Measurements from ENCODE around the gene MAD1L1. TPM values are rescaled to one million over a fixed set of nuclear protein-coding genes. Genes with fewer than 3 reads are reported as not detected.

Gene MAD1L1
- total and polyA plus RNA-seq, 3 experiments from 2014 or later: 43.6 to 185 (median 47.3) TPM

DNA sequence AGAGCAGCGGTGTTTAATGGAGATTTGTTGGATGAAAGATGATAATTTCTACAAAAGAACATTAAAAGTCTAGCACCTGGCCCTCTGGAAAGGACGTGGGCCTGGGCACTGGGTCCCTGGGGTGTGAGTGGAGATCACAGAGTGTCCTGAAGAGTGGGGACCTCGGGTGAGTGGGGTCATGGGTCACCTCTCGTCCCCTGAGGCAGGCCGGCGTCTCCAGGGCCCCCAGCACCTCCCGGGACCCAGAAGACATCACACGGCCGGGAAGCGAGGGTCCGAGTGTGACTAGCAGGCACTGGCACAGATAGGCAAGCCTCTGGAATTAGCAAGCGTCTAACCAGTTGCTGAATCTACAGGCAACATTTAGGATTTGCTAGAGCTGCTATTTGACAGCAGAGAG lies 257.2 kb downstream of the MAD1L1 start:
- CTCF ChIA-PET: no interaction called here
- no peak for DNase-seq
- Histone ChIP-seq H3K36me3 (ENCODE audit: insufficient read depth, low read length) (no peaks in the 10 kb centered on the region), H3K27ac (ENCODE audit: low read depth, low read length) (no peak overlapping the region), H3K4me3 (ENCODE audit: low read length) (no peak overlapping the region), H3K9me3 (ENCODE audit: low read length) (no peaks in the 10 kb centered on the region), H3K4me1 (ENCODE audit: insufficient read depth, low read length) (peaks cover 9% of the 10 kb centered on the region), H3K27me3 (ENCODE audit: insufficient read depth, low read length, poor library complexity, severe bottlenecking) (no peaks in the 10 kb centered on the region)
- POLR2A ChIA-PET: no interaction called here
- Mint-ChIP-seq H3K36me3 (peaks cover 7 to 21% (median 13%) of the 10 kb centered on the region in 3 donors), H3K9me3 (no peaks in the 10 kb centered on the region), H3K27me3 (peaks cover 0 to 5% of the 10 kb centered on the region in 2 donors), H3K4me1 (peaks cover 11 to 19% (median 12%) of the 10 kb centered on the region in 3 donors), H3K4me3 (no peak overlapping the region), H3K27ac (peak overlapping the region in 1 of 8 donors; percentile 87)

- Mint-ChIP-seq H3K9me3 (no peaks in the 10 kb centered on the region), H3K36me3 (peaks cover 7 to 21% (median 13%) of the 10 kb centered on the region in 3 donors), H3K27ac (peak overlapping the region in 1 of 8 donors; percentile 87), H3K27me3 (peaks cover 0 to 5% of the 10 kb centered on the region in 2 donors), H3K4me3 (no peak overlapping the region), H3K4me1 (peaks cover 12 to 19% (median 14%) of the 10 kb centered on the region in 3 donors)
- Histone ChIP-seq H3K4me1 (ENCODE audit: insufficient read depth, low read length) (peaks cover 9% of the 10 kb centered on the region), H3K4me3 (ENCODE audit: low read length) (no peak overlapping the region), H3K9me3 (ENCODE audit: low read length) (no peaks in the 10 kb centered on the region), H3K27me3 (ENCODE audit: insufficient read depth, low read length, poor library complexity, severe bottlenecking) (no peaks in the 10 kb centered on the region), H3K36me3 (ENCODE audit: insufficient read depth, low read length) (no peaks in the 10 kb centered on the region), H3K27ac (ENCODE audit: low read depth, low read length) (no peak overlapping the region)
- ChIA-PET POLR2A (no interaction called here), CTCF (no interaction called here)
- no peak for DNase-seq
These were observed 257.6 kb downstream of the MAD1L1 start for GRCh38 chr7:1975179-1975578.

DNA sequence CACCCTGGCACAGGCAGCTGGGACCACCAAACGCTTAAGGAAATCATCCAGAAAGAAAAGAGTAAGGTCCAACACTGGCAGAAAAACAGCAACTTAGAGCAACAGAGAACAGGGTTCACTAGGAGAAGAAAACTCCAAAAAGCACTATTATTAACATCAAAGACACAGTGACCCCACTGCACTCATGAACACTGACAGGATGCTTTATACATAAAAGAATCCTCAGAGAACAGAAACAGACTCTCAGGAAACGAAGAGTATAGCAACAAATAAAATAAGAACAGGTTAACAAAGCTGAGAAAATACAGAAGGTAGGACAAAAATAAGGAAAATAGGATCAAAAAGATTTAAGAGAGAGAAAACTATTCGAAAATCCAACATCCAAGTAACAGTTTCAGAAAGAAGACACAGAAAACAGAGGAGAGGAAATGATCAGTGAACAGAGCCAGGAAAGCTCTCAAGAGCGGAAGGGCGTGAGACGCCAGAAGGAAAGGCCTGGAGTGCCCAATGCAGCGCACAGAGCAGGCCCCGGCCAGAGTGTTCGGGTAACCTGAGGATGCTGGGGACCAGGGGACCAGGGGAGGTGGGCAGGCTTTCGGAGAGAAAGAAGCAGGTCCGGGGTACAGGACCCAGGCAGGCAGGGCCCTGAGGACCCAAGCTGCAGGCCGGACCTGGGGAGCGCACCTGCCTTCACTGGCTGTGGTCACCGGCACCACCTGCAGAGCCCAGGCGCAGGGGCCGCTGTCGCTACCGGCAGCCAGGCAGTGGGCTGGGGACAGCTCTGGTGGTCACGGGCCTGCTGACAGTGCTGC lies 258.2 kb downstream of the MAD1L1 start:
- Mint-ChIP-seq H3K4me1 (peaks cover 17 to 25% (median 20%) of the 10 kb centered on the region in 3 donors), H3K36me3 (peaks cover 7 to 21% (median 13%) of the 10 kb centered on the region in 3 donors), H3K4me3 (no peak overlapping the region), H3K27me3 (peaks cover 0 to 5% of the 10 kb centered on the region in 2 donors), H3K27ac (peak overlapping the region in 4 of 8 donors; percentile 1 to 79 (median 62)), H3K9me3 (no peaks in the 10 kb centered on the region)
- H3K4me1 ChIP-seq (ENCODE audit: insufficient read depth, low read length): peaks cover 13% of the 10 kb centered on the region
- H3K27me3 ChIP-seq (ENCODE audit: insufficient read depth, low read length, poor library complexity, severe bottlenecking): no peaks in the 10 kb centered on the region
- H3K9me3 ChIP-seq (ENCODE audit: low read length): no peaks in the 10 kb centered on the region
- H3K27ac ChIP-seq (ENCODE audit: low read depth, low read length): no peak overlapping the region
- H3K36me3 ChIP-seq (ENCODE audit: insufficient read depth, low read length): no peaks in the 10 kb centered on the region
- no peak overlapping the region for H3K4me3 ChIP-seq (ENCODE audit: low read length)
- no peak for DNase-seq
- ChIA-PET POLR2A (no interaction called here), CTCF (no interaction called here)

DNA sequence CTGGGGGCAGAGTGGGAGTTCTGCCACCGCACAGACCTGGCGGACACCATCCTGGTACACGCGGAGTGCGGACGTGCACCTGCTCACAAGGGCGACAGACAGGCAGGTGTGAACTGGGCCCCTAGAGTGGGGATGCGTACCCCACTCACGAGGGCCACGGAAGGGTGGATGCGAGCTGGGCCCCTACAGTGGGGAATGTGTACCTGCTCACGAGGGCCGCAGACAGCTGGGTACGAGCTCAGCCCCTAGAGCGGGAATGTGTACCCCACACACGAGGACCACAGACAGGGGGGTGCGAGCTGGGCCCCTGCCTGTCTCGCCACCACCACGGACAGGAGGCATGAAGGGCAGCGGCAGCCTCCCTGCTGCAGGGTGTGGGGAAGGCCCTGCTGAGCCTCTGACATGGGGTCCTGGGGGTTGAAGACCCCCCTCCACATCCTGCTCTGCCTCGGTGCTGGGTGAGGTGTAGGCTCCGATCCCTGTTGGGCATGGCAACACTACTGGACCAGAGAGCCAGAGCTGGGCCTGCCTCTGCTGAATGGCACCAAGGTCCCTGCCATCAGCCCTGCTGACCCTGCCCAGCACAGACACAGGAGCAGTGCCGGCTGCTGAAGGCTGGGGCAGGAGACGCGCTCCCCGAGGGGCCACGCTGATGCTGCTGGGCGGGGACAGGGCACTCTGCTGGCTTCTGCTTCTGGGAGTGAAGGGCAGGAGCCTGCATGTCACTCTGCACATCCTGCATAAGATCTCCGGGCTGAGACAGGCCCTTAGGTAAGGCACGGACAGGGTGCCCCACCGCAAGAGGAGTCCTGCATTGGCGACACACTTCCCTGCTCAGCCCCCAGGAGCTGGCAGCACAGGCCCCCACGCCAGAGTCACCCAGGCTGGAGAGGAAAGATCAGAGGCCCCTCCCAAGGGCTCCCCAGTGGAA lies 259.2 kb downstream of the MAD1L1 start:
- POLR2A ChIA-PET: no interaction called here

GRCh38 chr7:1972744-1973143 lies 260.0 kb downstream of the MAD1L1 start:
- Histone ChIP-seq H3K36me3 (ENCODE audit: insufficient read depth, low read length) (no peaks in the 10 kb centered on the region), H3K27ac (ENCODE audit: low read depth, low read length) (no peak overlapping the region), H3K4me1 (ENCODE audit: insufficient read depth, low read length) (peaks cover 7% of the 10 kb centered on the region), H3K4me3 (ENCODE audit: low read length) (no peak overlapping the region), H3K27me3 (ENCODE audit: insufficient read depth, low read length, poor library complexity, severe bottlenecking) (no peaks in the 10 kb centered on the region), H3K9me3 (ENCODE audit: low read length) (no peaks in the 10 kb centered on the region)
- DNase-seq: no peak
- Mint-ChIP-seq H3K9me3 (no peaks in the 10 kb centered on the region), H3K4me1 (peaks cover 19 to 34% (median 32%) of the 10 kb centered on the region in 3 donors), H3K27ac (peak overlapping the region in 1 of 8 donors; percentile 40), H3K36me3 (peaks cover 9 to 22% (median 13%) of the 10 kb centered on the region in 3 donors), H3K27me3 (peaks cover 0 to 5% of the 10 kb centered on the region in 2 donors), H3K4me3 (no peak overlapping the region)
- ChIA-PET POLR2A (no interaction called here), CTCF (no interaction called here)

More for the DNA sequence above, 259.2 kb downstream of the MAD1L1 start:
- no peak for DNase-seq
- Mint-ChIP-seq H3K36me3 (peaks cover 7 to 21% (median 13%) of the 10 kb centered on the region in 3 donors), H3K27me3 (peaks cover 0 to 5% of the 10 kb centered on the region in 2 donors), H3K27ac (peak overlapping the region in 2 of 8 donors; percentile 21 to 59), H3K4me3 (no peak overlapping the region), H3K4me1 (peaks cover 19 to 33% (median 27%) of the 10 kb centered on the region in 3 donors), H3K9me3 (no peaks in the 10 kb centered on the region)
- no peak overlapping the region for H3K4me3 ChIP-seq (ENCODE audit: low read length)
- H3K4me1 ChIP-seq (ENCODE audit: insufficient read depth, low read length): peaks cover 7% of the 10 kb centered on the region
- CTCF ChIA-PET: no interaction called here
- H3K27me3 ChIP-seq (ENCODE audit: insufficient read depth, low read length, poor library complexity, severe bottlenecking): no peaks in the 10 kb centered on the region
- H3K9me3 ChIP-seq (ENCODE audit: low read length): no peaks in the 10 kb centered on the region
- H3K27ac ChIP-seq (ENCODE audit: low read depth, low read length): no peak overlapping the region
- no peaks in the 10 kb centered on the region for H3K36me3 ChIP-seq (ENCODE audit: insufficient read depth, low read length)

GRCh38 chr7:1971946-1972654 lies 260.6 kb downstream of the MAD1L1 start:
- peaks cover 22 to 39% (median 34%) of the 10 kb centered on the region in 3 donors for H3K4me1 Mint-ChIP-seq
- CTCF ChIA-PET: no interaction called here

GRCh38 chr7:1970895-1971294 lies 261.9 kb downstream of the MAD1L1 start:
- CTCF ChIA-PET: no interaction called here
- no peak for DNase-seq

More at GRCh38 chr7:1971946-1972654, 260.6 kb downstream of the MAD1L1 start:
- Mint-ChIP-seq H3K36me3 (peaks cover 11 to 28% (median 13%) of the 10 kb centered on the region in 3 donors), H3K27ac (peak overlapping the region in 2 of 8 donors; percentile 29 to 61), H3K27me3 (peaks cover 0 to 5% of the 10 kb centered on the region in 2 donors), H3K4me3 (no peak overlapping the region), H3K9me3 (no peaks in the 10 kb centered on the region)
- POLR2A ChIA-PET: no interaction called here
- Histone ChIP-seq H3K27me3 (ENCODE audit: insufficient read depth, low read length, poor library complexity, severe bottlenecking) (no peaks in the 10 kb centered on the region), H3K9me3 (ENCODE audit: low read length) (no peaks in the 10 kb centered on the region), H3K4me3 (ENCODE audit: low read length) (no peak overlapping the region), H3K27ac (ENCODE audit: low read depth, low read length) (no peak overlapping the region), H3K36me3 (ENCODE audit: insufficient read depth, low read length) (no peaks in the 10 kb centered on the region), H3K4me1 (ENCODE audit: insufficient read depth, low read length) (peaks cover 7% of the 10 kb centered on the region)
- DNase-seq: no peak

More at GRCh38 chr7:1970895-1971294, 261.9 kb downstream of the MAD1L1 start:
- peak overlapping the region in 2 of 8 donors; percentile 39 to 84 for H3K27ac Mint-ChIP-seq
- H3K4me1 ChIP-seq (ENCODE audit: insufficient read depth, low read length): peaks cover 7% of the 10 kb centered on the region
- H3K9me3 Mint-ChIP-seq: no peaks in the 10 kb centered on the region
- H3K27me3 ChIP-seq (ENCODE audit: insufficient read depth, low read length, poor library complexity, severe bottlenecking): no peaks in the 10 kb centered on the region
- H3K4me3 Mint-ChIP-seq: no peak overlapping the region
- H3K4me1 Mint-ChIP-seq: peaks cover 22 to 39% (median 34%) of the 10 kb centered on the region in 3 donors
- H3K9me3 ChIP-seq (ENCODE audit: low read length): no peaks in the 10 kb centered on the region
- peaks cover 0 to 5% of the 10 kb centered on the region in 2 donors for H3K27me3 Mint-ChIP-seq
- H3K4me3 ChIP-seq (ENCODE audit: low read length): no peak overlapping the region
- H3K36me3 Mint-ChIP-seq: peaks cover 6 to 23% (median 13%) of the 10 kb centered on the region in 3 donors
- H3K27ac ChIP-seq (ENCODE audit: low read depth, low read length): no peak overlapping the region
- POLR2A ChIA-PET: no interaction called here
- H3K36me3 ChIP-seq (ENCODE audit: insufficient read depth, low read length): no peaks in the 10 kb centered on the region
